ENCODE data around the gene DNAH10.
"Not testable (repeated sequence)": the region's sequence is repeated elsewhere in the genome, so short reads cannot be mapped to it uniquely, and the experiment has no call there.

The DNAH10 gene

DNA sequence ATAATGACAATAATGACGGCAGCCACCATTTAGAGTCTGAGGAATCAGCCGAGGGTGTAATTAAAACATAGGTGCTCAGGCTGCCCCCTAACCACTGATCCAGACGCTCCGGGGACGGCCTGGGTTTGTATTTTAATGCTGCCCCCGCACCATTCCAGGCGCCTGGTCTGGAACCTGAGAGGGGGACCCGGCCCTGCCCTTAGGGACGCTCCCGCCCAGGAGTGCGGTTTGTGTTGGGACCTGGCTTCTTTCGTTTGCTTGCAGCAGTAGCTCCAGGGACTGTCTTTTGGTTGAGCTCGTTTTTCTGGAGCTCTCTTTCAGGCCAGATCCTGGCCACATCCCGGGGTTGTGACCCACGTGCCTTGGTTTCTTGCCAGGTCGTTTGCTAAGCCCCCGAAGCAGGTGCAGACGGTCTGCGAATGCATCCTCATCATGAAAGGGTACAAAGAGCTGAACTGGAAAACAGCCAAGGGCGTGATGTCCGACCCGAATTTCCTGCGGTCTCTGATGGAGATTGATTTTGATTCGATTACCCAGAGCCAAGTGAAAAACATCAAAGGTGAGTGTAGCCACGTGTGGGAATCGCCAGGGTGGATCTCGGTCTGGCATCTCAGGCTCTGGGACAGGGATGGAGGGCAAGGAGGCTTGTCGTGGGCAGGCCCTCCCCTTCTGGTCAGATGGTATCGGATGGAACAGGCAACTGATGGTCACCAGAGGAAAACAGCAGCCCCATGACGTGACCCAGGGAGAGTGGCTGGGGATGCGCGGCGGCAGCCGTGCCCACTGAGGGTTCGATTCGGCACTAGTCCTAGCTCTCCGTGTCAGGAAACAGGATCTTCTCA is 147.0 kb downstream of the DNAH10 start:
- H3K9ac ChIP-seq (ENCODE audit: low read depth, low read length), result no peak overlapping the region
- H3K4me3 ChIP-seq (ENCODE audit: low read length), result no peak overlapping the region
- H3K4me1 ChIP-seq (ENCODE audit: insufficient read depth, low read length), result no peaks in the 10 kb centered on the region
- no peaks in the 10 kb centered on the region for H3K36me3 ChIP-seq (ENCODE audit: insufficient read depth, low read length)
- H3K9me3 ChIP-seq (ENCODE audit: insufficient read depth, low read depth, low read length), result no peaks in the 10 kb centered on the region
- H3K27ac ChIP-seq (ENCODE audit: low read depth, low read length), result no peak overlapping the region
- no peaks in the 10 kb centered on the region; the same call in 1 of the 2 replicates for H3K27me3 ChIP-seq (ENCODE audit: insufficient read depth, low read length)
- WGBS, result 90% methylated on average over 37 of the region's 37 CpGs

DNA sequence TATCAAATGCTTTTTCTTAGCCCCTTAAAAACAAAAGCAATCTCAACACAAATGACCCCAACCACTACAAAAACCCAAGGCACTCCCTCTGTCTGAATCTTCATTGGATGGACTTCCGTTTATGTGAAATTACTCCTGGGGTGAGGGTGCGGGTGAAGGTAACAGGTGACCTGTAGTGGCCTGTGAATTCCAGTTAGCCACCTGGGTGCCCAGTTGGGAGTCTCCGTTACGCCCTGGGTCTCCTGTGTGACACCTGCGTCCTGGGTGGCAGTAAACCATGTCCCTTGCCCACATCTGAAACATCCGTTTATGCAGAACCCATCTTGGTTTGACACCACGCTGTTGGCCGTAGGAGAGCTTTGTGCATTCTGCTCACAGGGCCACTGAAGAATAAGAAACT is 148.0 kb downstream of the DNAH10 start:
- H3K9ac ChIP-seq (ENCODE audit: low read depth, low read length), result no peak overlapping the region
- no peak overlapping the region for H3K27ac ChIP-seq (ENCODE audit: low read depth, low read length)
- H3K27me3 ChIP-seq (ENCODE audit: insufficient read depth, low read length), result no peaks in the 10 kb centered on the region; the same call in 1 of the 2 replicates
- WGBS, result 91% methylated on average over 8 of the region's 8 CpGs
- H3K9me3 ChIP-seq (ENCODE audit: insufficient read depth, low read depth, low read length), result no peaks in the 10 kb centered on the region
- H3K4me3 ChIP-seq (ENCODE audit: low read length), result no peak overlapping the region
- no peaks in the 10 kb centered on the region for H3K36me3 ChIP-seq (ENCODE audit: insufficient read depth, low read length)
- H3K4me1 ChIP-seq (ENCODE audit: insufficient read depth, low read length), result no peaks in the 10 kb centered on the region

GRCh38 chr12:123910761-123911193 is 148.7 kb downstream of the DNAH10 start:
- Histone ChIP-seq H3K27ac (ENCODE audit: low read depth, low read length) (no peak overlapping the region), H3K4me3 (ENCODE audit: low read length) (no peak overlapping the region), H3K4me1 (ENCODE audit: insufficient read depth, low read length) (no peaks in the 10 kb centered on the region), H3K9me3 (ENCODE audit: insufficient read depth, low read depth, low read length) (no peaks in the 10 kb centered on the region), H3K9ac (ENCODE audit: low read depth, low read length) (no peak overlapping the region), H3K27me3 (ENCODE audit: insufficient read depth, low read length) (no peaks in the 10 kb centered on the region; the same call in 1 of the 2 replicates), H3K36me3 (ENCODE audit: insufficient read depth, low read length) (no peaks in the 10 kb centered on the region)
- WGBS, result 86% methylated on average over 4 of the region's 5 CpGs

GRCh38 chr12:123911672-123912409 is 149.7 kb downstream of the DNAH10 start:
- H3K4me1 ChIP-seq (ENCODE audit: insufficient read depth, low read length); H3K9me3 ChIP-seq (ENCODE audit: insufficient read depth, low read depth, low read length); H3K27me3 ChIP-seq (ENCODE audit: insufficient read depth, low read length); H3K27ac ChIP-seq (ENCODE audit: low read depth, low read length); H3K36me3 ChIP-seq (ENCODE audit: insufficient read depth, low read length); H3K9ac ChIP-seq (ENCODE audit: low read depth, low read length); H3K4me3 ChIP-seq (ENCODE audit: low read length): not testable (repeated sequence)
- WGBS, result no CpG with 5 or more reads among the region's 9 CpGs

GRCh38 chr12:123912415-123913380 is 150.6 kb downstream of the DNAH10 start:
- Histone ChIP-seq H3K9ac (ENCODE audit: low read depth, low read length) (no peak overlapping the region), H3K4me1 (ENCODE audit: insufficient read depth, low read length) (no peaks in the 10 kb centered on the region), H3K9me3 (ENCODE audit: insufficient read depth, low read depth, low read length) (no peaks in the 10 kb centered on the region), H3K4me3 (ENCODE audit: low read length) (no peak overlapping the region), H3K27me3 (ENCODE audit: insufficient read depth, low read length) (peaks cover 2% of the 10 kb centered on the region), H3K36me3 (ENCODE audit: insufficient read depth, low read length) (no peaks in the 10 kb centered on the region), H3K27ac (ENCODE audit: low read depth, low read length) (no peak overlapping the region)
- WGBS, result 93% methylated on average over 24 of the region's 25 CpGs

- no peaks in the 10 kb centered on the region for H3K36me3 ChIP-seq (ENCODE audit: insufficient read depth, low read length)
- no peak overlapping the region for H3K27ac ChIP-seq (ENCODE audit: low read depth, low read length)
- no peaks in the 10 kb centered on the region for H3K9me3 ChIP-seq (ENCODE audit: insufficient read depth, low read depth, low read length)
- H3K27me3 ChIP-seq (ENCODE audit: insufficient read depth, low read length), result peaks cover 2% of the 10 kb centered on the region
- H3K4me3 ChIP-seq (ENCODE audit: low read length), result no peak overlapping the region
- H3K4me1 ChIP-seq (ENCODE audit: insufficient read depth, low read length), result no peaks in the 10 kb centered on the region
- 51% methylated on average over 19 of the region's 20 CpGs for WGBS
- no peak overlapping the region for H3K9ac ChIP-seq (ENCODE audit: low read depth, low read length)
Measured at GRCh38 chr12:123914726-123915333, 152.7 kb downstream of the DNAH10 start.

- H3K27ac ChIP-seq (ENCODE audit: low read depth, low read length), result no peak overlapping the region
- H3K36me3 ChIP-seq (ENCODE audit: insufficient read depth, low read length), result no peaks in the 10 kb centered on the region
- H3K4me3 ChIP-seq (ENCODE audit: low read length), result no peak overlapping the region
- WGBS, result 89% methylated on average over 5 of the region's 5 CpGs
- no peaks in the 10 kb centered on the region for H3K9me3 ChIP-seq (ENCODE audit: insufficient read depth, low read depth, low read length)
- no peaks in the 10 kb centered on the region for H3K4me1 ChIP-seq (ENCODE audit: insufficient read depth, low read length)
- H3K27me3 ChIP-seq (ENCODE audit: insufficient read depth, low read length), result peaks cover 2% of the 10 kb centered on the region
- H3K9ac ChIP-seq (ENCODE audit: low read depth, low read length), result no peak overlapping the region
Measured at GRCh38 chr12:123916729-123917128, 154.6 kb downstream of the DNAH10 start.

- Histone ChIP-seq H3K4me3 (ENCODE audit: low read length) (no peak overlapping the region), H3K4me1 (ENCODE audit: insufficient read depth, low read length) (no peaks in the 10 kb centered on the region), H3K27me3 (ENCODE audit: insufficient read depth, low read length) (peaks cover 2% of the 10 kb centered on the region), H3K9me3 (ENCODE audit: insufficient read depth, low read depth, low read length) (no peaks in the 10 kb centered on the region), H3K27ac (ENCODE audit: low read depth, low read length) (no peak overlapping the region), H3K36me3 (ENCODE audit: insufficient read depth, low read length) (no peaks in the 10 kb centered on the region), H3K9ac (ENCODE audit: low read depth, low read length) (no peak overlapping the region)
- WGBS, result 88% methylated on average over 19 of the region's 19 CpGs
Measured at GRCh38 chr12:123917337-123917850, 155.3 kb downstream of the DNAH10 start.

- Histone ChIP-seq H3K9me3 (ENCODE audit: insufficient read depth, low read depth, low read length) (no peaks in the 10 kb centered on the region), H3K27ac (ENCODE audit: low read depth, low read length) (no peak overlapping the region), H3K9ac (ENCODE audit: low read depth, low read length) (no peak overlapping the region), H3K27me3 (ENCODE audit: insufficient read depth, low read length) (peaks cover 2% of the 10 kb centered on the region; the same call in 1 of the 2 replicates), H3K4me3 (ENCODE audit: low read length) (no peak overlapping the region), H3K36me3 (ENCODE audit: insufficient read depth, low read length) (no peaks in the 10 kb centered on the region), H3K4me1 (ENCODE audit: insufficient read depth, low read length) (no peaks in the 10 kb centered on the region)
- WGBS, result 88% methylated on average over 2 of the region's 3 CpGs
Measured at GRCh38 chr12:123919980-123920360, 157.9 kb downstream of the DNAH10 start.

GRCh38 chr12:123923038-123923437 is 160.9 kb downstream of the DNAH10 start:
- Histone ChIP-seq H3K36me3 (ENCODE audit: insufficient read depth, low read length) (no peaks in the 10 kb centered on the region), H3K9me3 (ENCODE audit: insufficient read depth, low read depth, low read length) (no peaks in the 10 kb centered on the region), H3K27ac (ENCODE audit: low read depth, low read length) (no peak overlapping the region), H3K4me3 (ENCODE audit: low read length) (no peak overlapping the region), H3K9ac (ENCODE audit: low read depth, low read length) (no peak overlapping the region), H3K27me3 (ENCODE audit: insufficient read depth, low read length) (no peaks in the 10 kb centered on the region; the same call in 1 of the 2 replicates), H3K4me1 (ENCODE audit: insufficient read depth, low read length) (no peaks in the 10 kb centered on the region)
- 83% methylated on average over 2 of the region's 2 CpGs for WGBS
